Caco-2 (cell line): Measurements from ENCODE around the gene OR10H3. TPM values are rescaled to one million over a fixed set of nuclear protein-coding genes. Genes with fewer than 3 reads are reported as not detected.

Source experiments
- BruUV-seq: library from RNA; stranded (reverse); fragments of 400-500 nt; replicated peaks from 2 replicates; lab custom pipeline; 2021; lab: Mats Ljungman, UMichigan
- CTCF ChIA-PET: fragments of 300-600 bp; sonication (Branson Sonifier 250); formaldehyde crosslinking; loops from one replicate; lab custom pipeline; 2022; ENCODE audit warnings: antibody characterized with exemption; lab: Charles Lee
- POLR2A ChIA-PET: fragments of 300-600 bp; sonication (Branson Sonifier 250); formaldehyde crosslinking; loops from one replicate; lab custom pipeline; 2022; ENCODE audit warnings: antibody characterized with exemption; lab: Charles Lee
- DNase-seq, 2 experiments: peaks; one replicate each; pipeline versions ENCODE4 v3.0.0 to v3.0.0-alpha.2; 2020 to 2022
- H3K27me3 ChIP-seq: replicated peaks from 2 replicates; pipeline ENCODE4 v1.6.0; 2011; ENCODE audit warnings: low read length; ENCODE audit not compliant: control insufficient read depth, insufficient read depth
- H3K36me3 ChIP-seq: 2 replicates; pipeline ENCODE4 v1.5.1; 2011; ENCODE audit warnings: low read length; ENCODE audit not compliant: control insufficient read depth, insufficient read depth
- H3K4me1 ChIP-seq: fragments of 250-450 bp; sonication (Bioruptor Pico); 2 replicates; pipeline ENCODE4 v1.5.1; 2020; ENCODE audit warnings: mild to moderate bottlenecking
- H3K4me3 ChIP-seq: 2 replicates; pipeline ENCODE4 v1.5.1; 2011; ENCODE audit warnings: low read depth, mild to moderate bottlenecking, control low read depth, low read length
- H3K9me3 ChIP-seq: fragments of 250-450 bp; sonication (Bioruptor Pico); 2 replicates; pipeline ENCODE4 v1.5.1; 2020; ENCODE audit warnings: mild to moderate bottlenecking, moderate library complexity
- H3K27ac Mint-ChIP-seq: one replicate; pipeline ENCODE4 v1.8.0; 2022; ENCODE audit warnings: mixed read lengths; ENCODE audit not compliant: unreplicated experiment
- H3K27me3 Mint-ChIP-seq: one replicate; pipeline ENCODE4 v1.8.0; 2022; ENCODE audit warnings: mixed read lengths; ENCODE audit not compliant: insufficient read depth, unreplicated experiment
- H3K36me3 Mint-ChIP-seq: one replicate; pipeline ENCODE4 v1.8.0; 2022; ENCODE audit warnings: mild to moderate bottlenecking, mixed read lengths; ENCODE audit not compliant: insufficient read depth, unreplicated experiment
- H3K4me1 Mint-ChIP-seq: one replicate; pipeline ENCODE4 v1.8.0; 2022; ENCODE audit warnings: low read depth, mixed read lengths; ENCODE audit not compliant: unreplicated experiment
- H3K4me3 Mint-ChIP-seq: one replicate; pipeline ENCODE4 v1.8.0; 2022; ENCODE audit warnings: mild to moderate bottlenecking, moderate library complexity, mixed read lengths; ENCODE audit not compliant: unreplicated experiment
- H3K9me3 Mint-ChIP-seq: one replicate; pipeline ENCODE4 v1.8.0; 2022; ENCODE audit warnings: mixed read lengths; ENCODE audit not compliant: unreplicated experiment
- CTCF ChIP-seq, 2 experiments: fragments of 200-600 bp in 1 of 2; IDR thresholded peaks; 1 replicate in 1 of 2; 2 replicates in 1 of 2; pipeline versions ENCODE4 v1.5.1 to v1.8.0; 2011 to 2022; ENCODE audit warnings: antibody characterized with exemption in 1 of 2, control low read depth in 1 of 2, inconsistent platforms in 1 of 2, low read depth in 1 of 2, low read length in 1 of 2, mild to moderate bottlenecking in 1 of 2, moderate library complexity in 1 of 2; ENCODE audit not compliant: insufficient read depth in 1 of 2, severe bottlenecking in 1 of 2, unreplicated experiment in 1 of 2
- intact Hi-C: fragments of 100-400 bp; cut with micrococcal nuclease; formaldehyde crosslinking; loops from one replicate; pipeline ENCODE4 v1.10.0; 2022; ENCODE audit not compliant: unreplicated experiment
- total RNA-seq: library from RNA; stranded (reverse); gene quantifications from 2 replicates; pipeline ENCODE4 v1.2.3, GENCODE V29; 2022

Gene OR10H3
- total RNA-seq, 1 experiment from 2014 or later: not detected

DNA sequence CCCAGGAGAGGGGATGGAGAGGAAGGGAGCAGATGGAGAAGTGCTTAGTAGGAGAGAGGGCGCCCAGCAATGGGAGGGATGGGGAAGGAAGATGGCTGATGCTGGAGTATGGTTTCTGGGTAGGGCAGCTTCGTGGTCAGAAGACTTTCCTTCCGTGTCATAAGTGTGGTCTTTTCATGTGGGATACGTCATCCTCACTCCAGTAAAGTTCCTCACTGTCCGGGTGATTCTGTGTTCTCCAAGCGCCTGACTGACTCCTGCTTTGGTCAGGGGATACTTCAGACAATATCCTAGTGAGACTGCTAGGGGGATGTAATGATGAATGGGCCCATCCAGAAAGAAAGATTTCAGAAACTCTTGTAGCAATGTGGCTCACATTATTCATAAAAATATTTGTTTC is 3.9 kb upstream of the OR10H3 start:
- intact Hi-C loops: no loop called here
- ChIA-PET CTCF (no interaction called here), POLR2A (no interaction called here)
- Histone ChIP-seq H3K4me1 (no peaks in the 10 kb centered on the region), H3K27me3 (no peaks in the 10 kb centered on the region), H3K4me3 (no peak overlapping the region), H3K36me3 (no peaks in the 10 kb centered on the region), H3K9me3 (no peaks in the 10 kb centered on the region)
- H3K4me1 Mint-ChIP-seq: no peaks in the 10 kb centered on the region
- BruUV-seq: no TSS peak
- DNase-seq: no peak
- H3K27me3 Mint-ChIP-seq: peaks cover 9% of the 10 kb centered on the region
- H3K9me3 Mint-ChIP-seq: no peaks in the 10 kb centered on the region
- H3K27ac Mint-ChIP-seq: no peak overlapping the region
- no peaks in the 10 kb centered on the region for H3K36me3 Mint-ChIP-seq
- no peak overlapping the region for H3K4me3 Mint-ChIP-seq
- no peak for TF ChIP-seq CTCF (IDR thresholded peaks at IDR 0.05; ENCODE audit: insufficient read depth in 1 of 2, low read depth in 1 of 2, low read length in 1 of 2, severe bottlenecking in 1 of 2, unreplicated experiment in 1 of 2)

DNA sequence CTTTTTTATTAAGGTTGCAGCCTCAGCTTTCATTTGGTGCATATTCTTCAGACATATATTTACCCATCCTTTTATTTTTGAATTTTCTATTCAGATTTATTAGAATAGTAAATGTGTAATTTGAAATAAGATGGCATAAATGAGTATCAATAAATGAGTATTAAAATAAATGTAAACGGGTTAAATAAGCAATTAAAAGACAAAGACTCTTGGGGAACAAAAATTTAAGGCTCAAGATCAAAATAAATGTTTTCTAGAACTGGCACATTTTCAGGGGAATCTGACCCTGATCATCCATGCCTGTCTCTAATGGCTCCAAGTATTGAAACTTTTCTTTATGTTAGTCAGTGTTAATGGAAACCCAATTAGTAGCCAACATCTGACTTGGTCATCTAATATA is 3.0 kb downstream of the OR10H3 start:
- no peaks in the 10 kb centered on the region for H3K4me1 ChIP-seq
- H3K4me3 ChIP-seq: no peak overlapping the region
- H3K27ac Mint-ChIP-seq: no peak overlapping the region
- H3K4me1 Mint-ChIP-seq: no peaks in the 10 kb centered on the region
- CTCF ChIA-PET: no interaction called here
- POLR2A ChIA-PET: interaction anchor here (0.5 kb wide), 1 partner anchor 452 kb away, joined by 3 read pairs; no protein-coding TSS in a partner anchor
- peaks cover 23% of the 10 kb centered on the region for H3K9me3 Mint-ChIP-seq
- H3K36me3 Mint-ChIP-seq: no peaks in the 10 kb centered on the region
- H3K27me3 ChIP-seq: no peaks in the 10 kb centered on the region
- no peaks in the 10 kb centered on the region for H3K36me3 ChIP-seq
- no peak for DNase-seq
- TF ChIP-seq CTCF (IDR thresholded peaks at IDR 0.05; ENCODE audit: insufficient read depth in 1 of 2, low read depth in 1 of 2, low read length in 1 of 2, severe bottlenecking in 1 of 2, unreplicated experiment in 1 of 2): no peak
- peaks cover 7% of the 10 kb centered on the region; the same call in 1 of the 2 replicates for H3K9me3 ChIP-seq
- BruUV-seq: no TSS peak
- intact Hi-C loops: no loop called here
- H3K4me3 Mint-ChIP-seq: no peak overlapping the region
- peaks cover 10% of the 10 kb centered on the region for H3K27me3 Mint-ChIP-seq

DNA sequence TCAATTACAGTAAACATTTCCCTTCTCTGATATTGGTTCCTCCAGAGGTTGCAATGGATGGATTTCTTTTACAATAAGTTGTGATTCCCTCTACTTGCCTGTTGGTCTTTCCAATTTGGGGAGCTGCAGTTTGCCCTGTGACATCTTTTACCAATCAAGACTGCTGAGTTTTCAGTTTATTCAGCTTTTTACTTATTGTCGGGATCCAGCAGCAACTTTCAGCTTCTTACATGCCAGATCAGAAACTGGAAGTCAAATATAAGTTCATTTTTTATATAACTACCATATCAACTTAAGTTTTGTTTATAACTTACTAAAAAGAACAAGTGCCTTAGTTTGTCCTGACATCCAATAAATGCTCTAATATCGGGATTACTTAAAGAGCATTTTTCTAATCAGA is 10.5 kb downstream of the OR10H3 start:
- Mint-ChIP-seq H3K36me3 (no peaks in the 10 kb centered on the region), H3K9me3 (peaks cover 28% of the 10 kb centered on the region), H3K4me3 (no peak overlapping the region), H3K27ac (no peak overlapping the region), H3K27me3 (peaks cover 16% of the 10 kb centered on the region), H3K4me1 (peaks cover 5% of the 10 kb centered on the region)
- ChIA-PET CTCF (no interaction called here), POLR2A (no interaction called here)
- H3K4me1 ChIP-seq: peaks cover 2% of the 10 kb centered on the region; the same call in 1 of the 2 replicates
- no peaks in the 10 kb centered on the region; the same call in 1 of the 2 replicates for H3K9me3 ChIP-seq
- H3K36me3 ChIP-seq: no peaks in the 10 kb centered on the region
- H3K4me3 ChIP-seq: no peak overlapping the region
- no TSS peak for BruUV-seq
- DNase-seq: no peak
- H3K27me3 ChIP-seq: no peaks in the 10 kb centered on the region
- TF ChIP-seq CTCF (IDR thresholded peaks at IDR 0.05; ENCODE audit: insufficient read depth in 1 of 2, low read depth in 1 of 2, low read length in 1 of 2, severe bottlenecking in 1 of 2, unreplicated experiment in 1 of 2): no peak
- intact Hi-C loops: no loop called here
